B cell (primary cell): ENCODE results near the gene LENEP. TPM values are rescaled to one million over a fixed set of nuclear protein-coding genes. Genes with fewer than 3 reads are reported as not detected.

Experiments used
- ATAC-seq: fragments of 200-7000 bp; cut with Tn5 transposase; one replicate; pipeline ENCODE4 v1.10.0; 2021; ENCODE audit warnings: low read depth, mild to moderate bottlenecking, moderate number of reproducible peaks, moderate library complexity
- CTCF ChIA-PET: fragments of 350-600 bp; sonication (Branson Sonifier 250); formaldehyde crosslinking; loops from one replicate; lab custom pipeline; 2021; ENCODE audit warnings: antibody characterized with exemption, inconsistent platforms; lab: Charles Lee
- POLR2A ChIA-PET: fragments of 350-600 bp; sonication (Branson Sonifier 250); formaldehyde crosslinking; loops from one replicate; lab custom pipeline; 2021; ENCODE audit warnings: antibody characterized with exemption; lab: Charles Lee
- DNase-seq: peaks from one replicate; pipeline ENCODE4 v3.0.0; 2013
- H2AFZ ChIP-seq: 2 replicates; pipeline ENCODE4 v1.6.1; 2012; ENCODE audit warnings: mild to moderate bottlenecking, low read depth, low read length; ENCODE audit not compliant: insufficient read depth, poor library complexity, severe bottlenecking
- H3K27ac ChIP-seq, 2 donors: 1 replicate in 1 of 2; 2 replicates in 1 of 2; pipeline ENCODE4 v1.5.1; 2012 to 2013; ENCODE audit warnings: low read length in 2 of 2, mild to moderate bottlenecking in 2 of 2, moderate library complexity in 1 of 2
- H3K27me3 ChIP-seq, 4 experiments: fragments of 200-600 bp in 1 of 4; sonication (generic) in 1 of 4; replicated peaks in 1 of 4; 1 replicate in 2 of 4; 2 replicates in 2 of 4; pipeline versions ENCODE4 v1.6.1 to v1.7.0; 2013 to 2016; ENCODE audit warnings: low read length in 3 of 4, mild to moderate bottlenecking in 2 of 4, mixed read lengths in 1 of 4, moderate library complexity in 1 of 4; ENCODE audit not compliant: insufficient read depth in 4 of 4, control insufficient read depth in 3 of 4; ENCODE audit errors: control extremely low read depth in 1 of 4
- H3K36me3 ChIP-seq, 2 experiments: replicated peaks in 1 of 2; 1 replicate in 1 of 2; 2 replicates in 1 of 2; pipeline versions ENCODE4 v1.6.1 to v1.7.1; 2013; ENCODE audit warnings: low read length in 1 of 2; ENCODE audit not compliant: insufficient read depth in 2 of 2, control insufficient read depth in 1 of 2; ENCODE audit errors: control extremely low read depth in 1 of 2, extremely low read depth in 1 of 2
- H3K4me1 ChIP-seq, 2 donors: fragments of 200-600 bp in 1 of 2; sonication (generic) in 1 of 2; 1 replicate in 1 of 2; 2 replicates in 1 of 2; pipeline versions ENCODE4 v1.5.1 to v1.6.1; 2013 to 2017; ENCODE audit warnings: low read length in 2 of 2; ENCODE audit not compliant: control insufficient read depth in 2 of 2, insufficient read depth in 2 of 2
- H3K4me2 ChIP-seq: replicated peaks from 2 replicates; pipeline ENCODE3; 2012; ENCODE audit warnings: mild to moderate bottlenecking, low read depth, low read length; ENCODE audit not compliant: poor library complexity, severe bottlenecking
- H3K4me3 ChIP-seq, 5 experiments: fragments of 200-600 bp in 1 of 5; sonication (generic) in 1 of 5; 1 replicate in 3 of 5; 2 replicates in 2 of 5; pipeline versions ENCODE4 v1.5.1 to v1.7.0; 2011 to 2016; ENCODE audit warnings: low read length in 4 of 5, mild to moderate bottlenecking in 4 of 5, low read depth in 2 of 5, control low read depth in 1 of 5, moderate library complexity in 1 of 5; ENCODE audit not compliant: insufficient read depth in 1 of 5; ENCODE audit errors: control extremely low read depth in 1 of 5, extremely low read depth in 1 of 5
- H3K79me2 ChIP-seq: fragments of 200-600 bp; sonication (generic); one replicate; pipeline ENCODE4 v1.6.0; 2016; ENCODE audit warnings: low read length; ENCODE audit not compliant: control insufficient read depth, insufficient read depth
- H3K9ac ChIP-seq: fragments of 200-600 bp; sonication (generic); 2 replicates; pipeline ENCODE4 v1.6.1; 2017; ENCODE audit warnings: mild to moderate bottlenecking, low read length, moderate library complexity
- H3K9me3 ChIP-seq, 3 donors: one replicate each; pipeline versions ENCODE4 v1.6.1 to v1.7.1; 2013; ENCODE audit warnings: low read length in 2 of 3; ENCODE audit not compliant: control insufficient read depth in 2 of 3, insufficient read depth in 1 of 3; ENCODE audit errors: control extremely low read depth in 1 of 3
- H4K20me1 ChIP-seq: 2 replicates; pipeline ENCODE4 v1.6.0; 2012; ENCODE audit warnings: mild to moderate bottlenecking, low read length; ENCODE audit not compliant: insufficient read depth, control insufficient read depth, poor library complexity, severe bottlenecking
- H3K27ac Mint-ChIP-seq: one replicate; pipeline ENCODE4 v1.8.0; 2021; ENCODE audit warnings: mixed read lengths
- H3K27me3 Mint-ChIP-seq: one replicate; pipeline ENCODE4 v1.8.0; 2021; ENCODE audit warnings: mixed read lengths
- H3K4me1 Mint-ChIP-seq: one replicate; pipeline ENCODE4 v1.8.0; 2021; ENCODE audit warnings: mixed read lengths
- H3K4me3 Mint-ChIP-seq: one replicate; pipeline ENCODE4 v1.8.0; 2021; ENCODE audit warnings: mixed read lengths
- H3K9me3 Mint-ChIP-seq: one replicate; pipeline ENCODE4 v1.8.0; 2022; ENCODE audit warnings: mixed read lengths; ENCODE audit not compliant: insufficient read depth
- CTCF ChIP-seq: fragments of 200-600 bp; IDR thresholded peaks from one replicate; pipeline ENCODE4 v1.8.0; 2022; ENCODE audit warnings: antibody characterized with exemption, mild to moderate bottlenecking
- EZH2 ChIP-seq: IDR thresholded peaks from 2 replicates; pipeline ENCODE4 v1.6.1; 2012; ENCODE audit warnings: borderline replicate concordance, low read depth, mild to moderate bottlenecking, moderate library complexity, low read length; ENCODE audit not compliant: insufficient read depth, poor library complexity, severe bottlenecking
- WGBS: methylation state at CpG from one replicate; pipeline ENCODE4 v1.1.5; 2013; ENCODE audit warnings: missing lambda C conversion rate; ENCODE audit not compliant: insufficient coverage; 5-methylcytosine and 5-hydroxymethylcytosine counted together
- intact Hi-C: fragments of 100-400 bp; cut with micrococcal nuclease; formaldehyde crosslinking; loops from one replicate; pipeline ENCODE4 v1.10.0; 2022
- polyA plus RNA-seq: library from polyadenylated mRNA; depleted of rRNA; stranded (reverse); fragments of >200 nt; gene quantifications from 2 replicates; pipeline ENCODE4 v1.2.3, GENCODE V29; 2012
- total RNA-seq, 2 donors: library from RNA; stranded (reverse); fragments of 120-200 nt in 1 of 2; gene quantifications; 1 replicate in 1 of 2; 2 replicates in 1 of 2; pipeline versions ENCODE4 v1.2.3 to v1.2.4, GENCODE V29; 2013 to 2022

Gene LENEP
- total and polyA plus RNA-seq, 2 donors (not counting 1 experiment from before 2014, with no cell fraction given), result 2.0 TPM; not detected in 1

- Mint-ChIP-seq H3K27ac (peak overlapping the region; percentile 79), H3K9me3 (no peaks in the 10 kb centered on the region), H3K4me1 (peaks cover 79% of the 10 kb centered on the region), H3K4me3 (no peak overlapping the region), H3K27me3 (no peaks in the 10 kb centered on the region)
- Histone ChIP-seq H3K27ac (peak overlapping the region; percentile 12 to 60), H3K9me3 (no peaks in the 10 kb centered on the region), H3K4me1 (peaks cover 95 to 97% of the 10 kb centered on the region in 2 donors), H3K4me2 (peak overlapping the region; percentile 96), H3K9ac (no peak overlapping the region), H2AFZ (no peak overlapping the region), H3K4me3 (peak overlapping the region in 1 of 5 experiments; percentile 18), H3K36me3 (peaks cover 0 to 10% of the 10 kb centered on the region in 2 experiments), H3K27me3 (no peaks in the 10 kb centered on the region), H3K79me2 (peaks cover 59% of the 10 kb centered on the region), H4K20me1 (peaks cover 34% of the 10 kb centered on the region)
- WGBS, result 52% methylated on average over 3 of the region's 16 CpGs
- ChIA-PET POLR2A (interaction anchor here (2.4 kb wide), 1 partner anchor 9 kb away, joined by 17 read pairs; no protein-coding TSS in a partner anchor), CTCF (interaction anchor here (1.4 to 18.4 kb wide), 3 partner anchors 6 to 43 kb away, joined by 4 to 295 read pairs (median 295); partner anchors contain the start of genes LENEP and ZBTB7B)
- DNase-seq, result no peak
- intact Hi-C loops, result no loop called here
- TF ChIP-seq EZH2 (no peak), CTCF (no peak)
- no peak for ATAC-seq
These were observed 14.9 kb downstream of the LENEP start for GRCh38 chr1:155008015-155008941.
